ENCODE measurements around the gene PTPRN2.
"Not testable (repeated sequence)": the region's sequence is repeated elsewhere in the genome, so short reads cannot be mapped to it uniquely, and the experiment has no call there.

Gene PTPRN2

DNA sequence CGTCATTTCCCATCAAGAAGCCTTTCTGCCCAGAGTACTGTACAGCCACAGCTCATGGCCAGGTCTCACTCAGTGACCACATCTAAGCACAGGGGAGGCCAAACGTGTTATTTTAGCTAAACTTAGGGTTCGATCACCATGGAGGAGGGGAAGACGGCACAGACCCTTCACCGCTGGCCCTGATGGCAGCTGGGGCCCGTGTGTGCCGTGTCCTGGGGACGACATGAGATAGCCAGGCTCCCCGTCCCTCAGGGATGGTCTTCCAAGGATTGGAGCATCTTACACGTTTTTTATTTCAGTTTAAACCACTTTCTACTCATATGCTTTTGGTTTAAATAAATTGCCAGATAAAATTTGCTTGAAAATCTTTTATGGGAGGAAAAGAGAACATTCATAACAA, 737.9 kb downstream of the PTPRN2 start:
- DNase-seq (ENCODE audit: low spot score): no peak

DNA sequence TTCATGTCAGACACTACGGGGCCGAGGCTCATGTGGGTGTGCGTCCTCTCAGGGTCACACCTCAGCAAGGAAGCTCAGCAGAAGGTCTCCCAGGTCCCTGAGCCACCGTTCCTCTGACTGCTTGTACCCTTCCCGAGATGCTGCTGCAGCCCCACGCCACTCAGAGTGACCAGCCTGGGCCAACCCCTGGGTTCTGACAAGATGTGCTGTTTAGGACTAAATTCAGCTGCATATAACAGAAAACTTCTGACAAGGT, 738.4 kb downstream of the PTPRN2 start:
- no peak for DNase-seq (ENCODE audit: low spot score)

DNA sequence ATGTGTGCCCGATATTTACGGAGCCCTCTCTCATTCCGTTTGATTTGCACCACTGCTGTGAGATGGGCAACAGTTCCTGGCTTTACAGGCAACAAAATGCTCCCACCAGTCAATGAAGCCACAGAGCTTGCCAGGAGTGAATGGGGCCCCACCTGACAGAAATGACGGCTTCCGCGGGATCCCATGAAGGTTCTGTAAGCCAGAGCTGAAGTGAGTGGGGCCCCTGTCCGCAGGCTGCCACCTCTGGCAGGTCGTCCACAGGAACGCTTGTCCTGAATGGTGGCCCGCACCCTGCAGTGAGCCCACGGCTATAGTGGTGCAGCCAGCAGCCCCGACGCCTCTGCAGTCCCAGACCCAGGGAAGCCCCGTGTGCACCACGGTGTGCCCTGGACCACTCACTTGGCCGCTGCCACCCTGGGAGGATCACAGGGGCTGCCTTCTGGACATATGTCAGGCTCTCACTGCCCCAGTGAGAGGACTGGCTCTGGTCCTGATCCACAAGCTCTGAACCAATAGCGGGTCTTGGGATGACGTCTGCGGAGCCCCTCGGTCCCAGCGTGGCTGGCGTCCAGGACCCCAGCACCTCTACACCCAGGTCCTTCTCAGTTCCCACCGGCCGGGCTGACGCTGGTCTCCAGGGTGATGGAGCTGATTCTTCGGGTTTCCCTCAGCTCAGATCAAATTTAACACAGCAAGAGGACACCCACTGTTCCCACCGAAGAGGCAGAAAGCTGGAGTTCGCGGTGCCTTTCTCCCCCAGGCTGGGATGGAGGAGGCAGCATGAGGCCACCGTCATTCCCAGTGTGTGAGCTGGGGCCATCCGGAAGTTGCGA, 738.9 kb downstream of the PTPRN2 start:
- no peak for DNase-seq (ENCODE audit: low spot score)

DNA sequence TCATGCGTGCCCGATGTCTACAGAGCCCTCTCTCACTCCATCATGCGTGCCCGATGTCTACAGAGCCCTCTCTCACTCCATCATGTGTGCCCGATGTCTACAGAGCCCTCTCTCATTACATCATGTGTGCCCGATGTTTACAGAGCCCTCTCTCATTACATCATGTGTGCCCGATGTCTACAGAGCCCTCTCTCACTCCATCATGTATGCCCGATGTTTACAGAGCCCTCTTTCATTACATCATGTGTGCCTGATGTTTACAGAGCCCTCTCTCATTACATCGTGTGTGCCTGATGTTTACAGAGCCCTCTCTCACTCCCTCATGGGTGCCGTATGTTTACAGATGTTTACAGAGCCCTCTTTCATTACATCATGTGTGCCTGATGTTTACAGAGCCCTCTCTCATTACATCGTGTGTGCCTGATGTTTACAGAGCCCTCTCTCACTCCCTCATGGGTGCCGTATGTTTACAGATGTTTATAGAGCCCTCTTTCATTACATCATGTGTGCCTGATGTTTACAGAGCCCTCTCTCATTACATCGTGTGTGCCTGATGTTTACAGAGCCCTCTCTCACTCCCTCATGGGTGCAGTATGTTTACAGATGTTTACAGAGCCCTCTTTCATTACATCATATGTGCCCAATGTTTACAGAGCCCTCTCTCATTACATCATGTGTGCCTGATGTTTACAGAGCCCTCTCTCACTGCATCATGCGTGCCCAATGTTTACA, 739.7 kb downstream of the PTPRN2 start:
- DNase-seq (ENCODE audit: low spot score): not testable (repeated sequence)

DNA sequence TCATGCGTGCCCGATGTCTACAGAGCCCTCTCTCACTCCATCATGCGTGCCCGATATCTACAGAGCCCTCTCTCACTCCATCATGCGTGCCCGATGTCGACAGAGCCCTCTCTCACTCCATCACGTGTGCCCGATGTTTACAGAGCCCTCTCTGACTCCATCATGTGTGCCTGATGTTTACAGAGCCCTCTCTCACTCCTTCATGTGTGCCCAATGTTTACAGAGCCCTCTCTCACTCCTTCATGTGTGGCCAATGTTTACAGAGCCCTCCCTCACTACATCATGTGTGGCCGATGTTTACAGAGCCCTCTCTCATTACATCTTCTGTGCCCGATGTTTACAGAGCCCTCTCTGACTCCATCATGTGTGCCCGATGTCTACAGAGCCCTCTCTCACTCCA, 740.9 kb downstream of the PTPRN2 start:
- DNase-seq (ENCODE audit: low spot score): not testable (repeated sequence)

DNA sequence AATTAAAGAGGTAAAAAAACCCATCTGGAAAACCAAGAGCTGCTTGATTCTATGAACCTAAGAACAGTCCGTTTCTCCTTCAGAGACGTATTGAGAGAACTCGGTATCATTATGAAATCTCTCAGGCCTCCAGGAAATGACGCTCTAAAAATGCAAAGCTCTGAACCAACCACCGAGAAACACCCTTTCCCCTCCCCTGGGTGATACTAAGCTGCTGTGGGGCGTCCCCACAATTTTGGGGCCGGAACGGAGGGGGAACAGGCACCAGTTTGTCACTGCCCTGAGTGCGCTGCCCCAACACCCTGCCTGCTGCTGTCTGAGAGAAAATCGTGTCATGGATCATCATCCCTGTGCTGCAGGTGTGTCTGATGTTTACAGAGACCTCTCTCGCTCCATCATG, 741.4 kb downstream of the PTPRN2 start:
- DNase-seq (ENCODE audit: low spot score): no peak

DNA sequence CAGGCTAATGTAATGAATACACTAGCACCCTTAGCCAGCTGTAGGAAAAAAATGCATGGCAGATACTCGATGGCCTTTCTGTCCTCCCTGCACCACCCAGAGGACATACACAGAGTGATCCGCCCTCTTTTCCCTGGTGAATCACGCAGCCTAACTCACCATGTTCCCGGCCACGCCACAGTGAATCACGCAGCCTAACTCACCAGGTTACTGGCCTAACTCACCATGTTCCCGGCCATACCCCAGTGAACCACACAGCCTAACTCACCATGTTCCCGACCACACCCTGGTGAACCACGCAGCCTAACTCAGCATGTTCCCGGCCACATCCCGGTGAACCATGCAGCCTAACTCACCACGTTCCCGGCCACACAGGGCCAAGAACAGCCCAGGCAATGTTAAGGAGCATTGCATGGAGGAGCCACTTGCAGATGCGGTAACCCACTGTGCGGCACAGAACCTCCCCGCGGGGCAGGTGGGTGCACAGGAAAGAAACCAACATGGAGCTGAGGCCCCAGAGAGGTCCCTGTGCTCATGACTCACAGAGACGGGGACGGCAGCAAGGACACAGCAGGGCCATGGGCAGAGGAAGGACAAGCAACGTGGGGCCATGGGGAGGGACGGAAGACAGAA, 742.3 kb downstream of the PTPRN2 start:
- peak; percentile 27 for DNase-seq (ENCODE audit: low spot score)

DNA sequence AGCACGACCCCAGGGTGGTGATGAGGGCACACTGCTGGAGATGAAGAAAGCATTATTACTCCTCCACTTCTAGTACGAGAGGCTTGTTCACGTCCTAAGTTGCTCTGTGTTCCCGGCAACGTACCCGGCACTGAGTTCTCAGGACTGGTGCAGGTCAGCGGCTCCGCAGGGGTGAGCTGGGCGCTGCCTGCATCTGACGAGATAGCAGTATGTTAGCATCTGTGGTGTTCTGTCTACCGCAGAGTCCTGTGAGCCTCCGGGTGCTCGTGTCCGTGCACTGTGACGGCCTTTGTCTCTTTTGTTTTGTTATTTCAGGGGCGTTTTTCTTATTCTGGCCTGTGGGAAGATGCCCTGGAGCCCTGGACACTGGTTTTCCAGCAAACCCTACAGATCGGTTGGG, 743.0 kb downstream of the PTPRN2 start:
- DNase-seq (ENCODE audit: low spot score): no peak

DNA sequence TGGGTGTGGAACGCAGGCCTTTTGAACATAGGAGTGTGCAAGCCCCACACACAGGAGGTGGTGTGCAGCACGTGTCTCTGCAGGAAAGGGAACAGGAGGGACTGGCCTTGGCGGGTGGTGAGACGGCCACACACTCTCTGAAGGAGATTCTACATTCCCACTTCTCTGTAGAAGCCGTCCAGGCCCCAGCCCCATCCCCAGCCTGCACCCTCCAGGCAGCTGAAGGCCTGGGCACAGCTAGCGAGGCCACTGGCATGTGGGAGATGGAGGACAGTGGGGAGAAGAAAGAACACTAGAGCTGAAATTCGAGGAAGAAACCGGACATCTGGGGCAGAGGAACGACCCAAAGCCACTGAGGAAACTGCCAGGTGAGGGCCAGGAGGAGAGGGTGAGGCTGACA, 743.5 kb downstream of the PTPRN2 start:
- no peak for DNase-seq (ENCODE audit: low spot score)

DNA sequence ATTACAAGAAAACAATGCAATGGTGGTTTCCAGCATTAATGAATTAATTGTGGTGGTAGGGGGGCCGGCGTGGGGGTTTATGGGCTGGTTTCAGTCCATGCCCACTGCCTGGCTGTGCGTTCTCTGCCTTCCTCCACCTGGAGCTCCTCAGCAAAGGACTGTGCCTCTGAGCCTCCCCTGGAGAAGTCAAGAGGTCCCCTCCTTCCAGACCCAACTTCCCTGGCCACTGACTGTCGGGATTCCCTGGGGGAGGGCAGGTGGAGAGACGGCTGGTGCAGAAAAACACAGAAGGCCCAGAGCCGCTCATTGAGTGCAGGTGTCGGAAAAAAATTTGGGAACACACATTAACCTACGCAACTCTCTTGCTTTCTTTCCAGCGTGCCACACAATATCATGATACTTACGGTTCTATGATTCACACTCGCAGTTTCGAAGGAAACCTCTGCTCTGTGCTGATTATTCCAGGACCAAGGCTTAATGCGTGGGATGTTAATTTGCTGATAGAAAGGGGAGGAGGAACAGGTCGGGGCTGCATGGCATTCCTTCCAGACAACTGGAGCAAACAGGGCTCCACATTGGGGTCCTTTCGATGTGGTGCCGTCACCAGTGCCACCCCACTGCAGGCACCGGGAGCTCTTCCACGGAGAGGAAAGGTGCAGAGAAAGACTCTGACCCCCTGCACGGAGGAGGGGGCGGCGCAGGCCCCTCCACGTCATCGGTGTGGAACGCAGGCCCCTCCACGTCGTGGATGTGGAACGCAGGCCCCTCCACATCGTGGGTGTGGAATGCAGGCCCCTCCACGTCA, 744.1 kb downstream of the PTPRN2 start:
- DNase-seq (ENCODE audit: low spot score): no peak

DNA sequence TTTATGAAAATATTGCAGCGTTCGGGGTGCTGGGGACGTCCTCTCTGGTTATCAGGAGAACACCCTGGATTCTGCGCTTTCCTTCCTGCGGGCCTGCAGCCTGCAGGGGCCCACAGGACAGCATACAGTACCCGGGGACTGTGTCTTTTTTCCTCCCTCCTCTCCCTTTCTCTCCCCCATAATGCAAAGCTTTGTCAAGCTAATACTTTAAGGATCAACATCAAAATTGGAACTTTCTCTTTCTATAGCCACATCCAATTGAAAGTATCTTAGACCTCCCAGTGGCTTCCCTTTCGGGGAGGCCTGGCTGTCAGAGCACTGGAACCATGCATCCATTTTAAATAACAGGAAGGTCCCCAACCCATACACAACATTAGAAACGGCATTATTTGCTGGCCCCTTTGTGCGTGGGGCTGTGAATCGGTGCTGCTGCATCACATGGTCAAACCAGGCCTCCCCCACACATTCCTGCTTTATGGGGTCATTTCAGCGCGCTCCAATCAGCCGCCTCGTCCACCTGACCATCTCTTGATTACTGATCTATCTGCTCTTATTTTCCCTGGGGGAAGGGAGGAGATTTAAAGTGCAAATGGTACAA, 745.8 kb downstream of the PTPRN2 start:
- DNase-seq (ENCODE audit: low spot score): no peak

DNA sequence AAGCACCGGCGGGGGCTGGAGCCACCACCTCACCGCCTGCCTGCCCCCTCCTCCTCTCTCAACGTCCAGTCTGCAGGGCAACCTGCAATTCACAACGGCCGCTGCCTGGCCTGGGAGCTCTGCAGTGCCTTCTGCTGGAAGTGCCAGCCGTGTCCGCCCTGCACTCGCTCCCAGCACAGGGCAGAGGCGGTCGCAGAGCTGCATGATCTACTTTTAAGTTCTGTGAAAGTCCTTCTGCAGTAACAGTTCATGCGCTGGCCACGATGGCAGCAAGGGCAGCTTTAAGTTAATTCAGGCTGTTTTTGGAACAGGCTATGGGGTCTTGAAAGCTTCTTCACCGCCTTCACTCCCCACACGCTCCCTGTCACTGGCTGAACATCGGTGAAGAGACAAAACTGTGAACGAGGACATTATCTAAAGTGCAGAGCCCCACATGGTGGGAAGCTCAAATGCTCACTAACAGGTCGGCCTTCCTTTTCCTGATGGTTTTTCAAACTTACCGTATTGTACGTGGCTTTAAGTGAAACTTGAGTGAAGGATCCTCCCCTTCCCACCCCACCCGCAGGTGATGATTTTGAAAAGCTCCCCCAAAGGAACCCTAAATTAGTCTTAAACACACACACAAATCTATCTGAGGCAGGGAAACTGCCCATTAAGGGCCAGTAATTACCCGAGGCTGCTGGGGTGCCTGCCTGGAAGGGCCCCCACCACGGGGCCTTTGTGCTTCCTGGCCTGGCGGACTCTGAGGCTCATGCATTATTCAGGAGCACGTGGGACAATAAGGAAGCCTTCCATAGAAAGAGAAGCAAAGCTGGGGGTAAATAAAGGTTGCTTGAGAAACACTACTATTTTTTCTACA, 746.5 kb downstream of the PTPRN2 start:
- no peak for DNase-seq (ENCODE audit: low spot score)

DNA sequence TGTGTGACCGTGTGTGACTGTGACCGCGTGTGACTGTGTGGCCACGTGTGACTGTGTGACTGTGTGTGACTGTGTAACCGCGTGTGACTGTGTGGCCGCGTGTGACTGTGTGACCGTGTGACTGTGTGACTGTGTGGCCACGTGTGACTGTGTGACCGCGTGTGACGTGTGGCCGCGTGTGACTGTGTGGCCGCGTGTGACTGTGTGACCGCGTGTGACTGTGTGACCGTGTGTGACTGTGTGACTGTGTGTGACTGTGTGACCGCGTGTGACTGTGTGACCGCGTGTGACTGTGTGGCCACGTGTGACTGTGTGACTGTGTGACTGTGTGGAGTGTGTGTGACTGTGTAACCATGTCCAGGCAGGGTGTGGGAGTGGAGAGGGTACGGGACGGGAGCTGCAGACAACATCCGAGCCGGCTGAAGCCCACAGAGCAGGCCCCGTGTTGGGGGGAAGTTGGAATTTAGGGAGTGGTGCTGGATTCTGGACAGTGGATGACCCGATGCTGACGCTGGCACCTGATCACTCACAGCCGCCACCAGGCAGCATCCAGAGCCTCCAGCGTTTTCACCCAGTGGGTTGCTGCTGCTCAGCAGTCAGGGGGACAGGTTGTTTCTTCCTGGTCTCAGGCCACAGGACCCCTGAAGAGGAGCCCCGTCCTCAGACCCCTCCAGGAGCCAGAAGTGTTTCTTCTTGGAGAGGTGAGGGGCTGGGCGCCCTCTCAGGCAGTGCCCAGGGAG, 747.3 kb downstream of the PTPRN2 start:
- no peak for DNase-seq (ENCODE audit: low spot score)

DNA sequence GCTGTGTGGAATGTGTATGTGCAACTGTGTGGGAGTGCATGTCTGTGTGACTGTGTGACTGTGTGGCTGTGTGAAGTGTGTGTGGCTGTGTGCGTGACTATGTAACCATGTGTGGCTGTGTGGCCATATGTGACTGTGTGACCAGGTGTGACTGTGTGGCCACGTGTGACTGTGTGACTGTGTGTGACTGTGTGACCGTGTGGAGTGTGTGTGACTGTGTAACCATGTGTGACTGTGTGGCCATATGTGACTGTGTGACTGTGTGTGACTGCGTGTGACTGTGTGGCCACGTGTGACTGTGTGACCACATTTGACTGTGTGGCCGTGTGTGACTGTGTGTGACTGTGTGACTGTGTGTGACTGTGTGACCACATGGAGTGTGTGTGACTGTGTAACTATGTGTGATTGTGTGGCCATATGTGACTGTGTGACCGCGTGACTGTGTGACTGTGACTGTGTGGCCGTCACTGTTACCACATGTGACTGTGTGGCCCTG, 747.9 kb downstream of the PTPRN2 start:
- DNase-seq (ENCODE audit: low spot score): no peak

DNA sequence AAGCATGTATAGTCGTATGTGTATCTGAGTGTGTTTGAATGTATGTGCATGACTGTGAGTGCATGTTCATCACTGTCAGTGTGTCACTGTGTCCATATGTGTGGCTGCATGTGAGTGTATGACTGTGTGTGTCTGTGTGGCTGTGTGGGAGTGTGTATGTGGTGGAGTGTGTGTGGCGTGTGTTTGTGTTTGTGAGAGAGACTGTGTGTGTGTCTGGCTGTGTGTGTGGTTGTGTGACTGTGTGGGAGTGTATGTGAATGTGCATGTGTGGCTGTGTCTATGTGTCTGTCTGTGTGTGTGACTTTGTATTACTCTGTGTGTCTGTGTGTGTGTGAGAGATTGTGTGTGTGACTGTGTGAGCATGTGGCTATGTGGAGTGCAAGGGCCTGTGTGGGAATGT, 748.4 kb downstream of the PTPRN2 start:
- no peak for DNase-seq (ENCODE audit: low spot score)

DNA sequence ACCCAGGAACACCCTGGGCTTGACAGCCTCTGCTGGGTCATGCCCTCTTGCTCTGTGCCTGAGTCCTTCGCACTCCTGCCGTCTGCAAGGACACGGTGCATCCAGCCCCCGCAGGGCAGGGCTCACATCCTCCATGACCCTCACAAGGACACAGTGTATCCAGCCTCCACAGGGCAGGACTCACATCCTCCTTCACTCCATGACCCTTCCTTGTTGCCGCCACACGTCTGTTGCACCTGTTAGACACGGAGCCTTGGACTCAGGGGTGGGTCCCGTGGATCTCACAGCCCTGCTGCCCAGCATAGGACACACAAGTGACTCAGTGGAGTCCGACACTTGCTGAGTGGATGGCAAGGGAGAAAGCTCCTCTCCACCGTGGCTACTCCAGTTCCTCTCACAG, 750.1 kb downstream of the PTPRN2 start:
- no peak for DNase-seq (ENCODE audit: low spot score)

DNA sequence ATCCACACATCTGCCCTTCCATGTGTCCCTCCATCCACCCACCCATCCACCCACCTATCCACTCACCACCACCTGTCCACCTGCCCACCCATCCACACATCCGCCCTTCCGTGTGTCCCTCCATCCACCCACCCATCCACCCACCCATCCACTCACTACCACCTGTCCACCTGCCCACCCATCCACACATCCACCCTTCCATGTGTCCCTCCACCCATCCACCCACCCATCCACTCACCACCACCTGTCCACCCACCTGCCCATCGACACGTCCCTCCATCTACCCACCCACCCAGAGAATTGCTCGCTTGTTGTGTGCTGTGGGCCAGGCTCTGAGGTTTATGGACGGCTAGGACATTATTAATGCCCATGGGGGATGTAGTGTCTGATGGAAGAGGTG, 750.6 kb downstream of the PTPRN2 start:
- DNase-seq (ENCODE audit: low spot score): no peak

DNA sequence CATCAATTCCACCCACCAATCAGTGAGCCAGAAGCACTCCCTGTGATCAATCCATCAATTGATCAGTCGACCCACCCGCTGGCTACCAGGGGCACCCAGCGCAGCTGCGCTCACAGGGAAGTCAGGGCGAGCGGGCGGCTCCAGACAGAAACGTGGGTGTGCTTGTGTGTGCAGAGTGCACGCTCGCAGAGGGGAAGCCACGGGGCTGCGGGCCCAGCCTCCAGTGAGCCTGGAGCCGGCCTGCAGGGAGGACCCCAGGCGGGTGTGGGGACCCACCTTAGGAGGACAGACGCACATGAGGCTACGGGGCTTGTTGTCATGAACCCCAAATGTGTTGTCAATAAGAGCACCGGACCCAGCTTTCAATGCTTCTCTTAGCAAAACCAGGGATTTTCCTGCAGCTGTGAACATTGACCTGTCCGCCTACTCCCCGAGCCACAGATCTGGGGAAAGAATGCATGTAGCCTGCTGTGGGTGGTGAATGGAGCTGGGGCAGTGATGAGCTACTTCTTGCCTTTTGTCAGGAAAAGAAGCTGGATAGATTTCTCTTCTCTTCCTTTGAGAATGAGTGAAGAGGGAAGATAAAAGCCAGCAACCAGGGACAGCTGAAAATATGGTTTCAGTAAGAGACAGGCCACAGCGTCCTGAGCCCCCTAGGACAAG, 753.0 kb downstream of the PTPRN2 start:
- no peak for DNase-seq (ENCODE audit: low spot score)

DNA sequence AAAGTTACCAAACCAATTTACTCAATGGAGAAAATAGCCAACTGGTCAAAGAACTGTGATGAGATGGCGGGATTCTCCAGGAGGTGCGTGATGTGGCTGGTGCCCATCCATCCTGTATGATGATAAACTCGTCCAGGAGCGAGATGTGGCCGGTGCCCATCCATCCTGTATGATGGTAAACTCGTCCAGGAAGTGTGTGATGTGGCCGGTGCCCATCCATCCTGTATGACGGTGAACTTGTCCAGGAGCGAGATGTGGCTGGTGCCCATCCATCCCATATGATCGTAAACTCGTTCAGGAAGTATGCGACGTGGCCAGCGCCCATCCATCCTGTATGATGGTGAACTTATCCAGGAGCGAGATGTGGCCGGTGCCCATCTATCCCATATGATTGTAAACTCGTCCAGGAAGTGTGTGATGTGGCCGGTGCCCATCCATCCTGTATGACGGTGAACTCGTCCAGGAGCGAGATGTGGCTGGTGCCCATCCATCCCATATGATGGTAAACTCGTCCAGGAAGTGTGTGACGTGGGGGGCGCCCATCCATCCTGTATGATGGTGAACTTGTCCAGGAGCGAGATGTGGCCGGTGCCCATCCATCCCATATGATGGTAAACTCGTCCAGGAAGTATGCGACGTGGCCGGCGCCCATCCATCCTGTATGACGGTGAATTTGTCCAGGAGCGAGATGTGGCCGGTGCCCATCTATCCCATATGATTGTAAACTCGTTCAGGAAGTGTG, 754.6 kb downstream of the PTPRN2 start:
- no peak for DNase-seq (ENCODE audit: low spot score)
